ENCODE data around the gene PFKP. TPM values are rescaled to one million over a fixed set of nuclear protein-coding genes. Genes with fewer than 3 reads are reported as not detected.

Gene PFKP
- polyA plus RNA-seq, 2 of the 4 experiments (the other 2 are of a cell fraction): 164 to 279 TPM

- DNase-seq (ENCODE audit: low read depth in 1 of 2, low spot score in 1 of 2): no peak
- WGBS (ENCODE audit: missing lambda C conversion rate): 93% methylated on average over 41 of the region's 41 CpGs
- TF ChIP-seq USF2 (IDR thresholded peaks at IDR 0.05) (no peak), HEYL (CRISPR knock-in tag; IDR thresholded peaks at IDR 0.05) (no peak), BCL3 (IDR thresholded peaks at IDR 0.05) (no peak), RAD21 (conservative IDR thresholded peaks at IDR 0.05 in 1 of 2, IDR thresholded peaks at IDR 0.05 in 1 of 2) (no peak), SREBF2 (IDR thresholded peaks at IDR 0.05) (no peak), KDM1A (IDR thresholded peaks at IDR 0.05; ENCODE audit: low read depth) (no peak)
- Histone ChIP-seq H3K4me3 (no peak overlapping the region), H3K4me2 (no peak overlapping the region), H3K27ac (no peak overlapping the region), H3K4me1 (peaks cover 14% of the 10 kb centered on the region; the same call in 2 of the 3 replicates), H3K9me3 (no peaks in the 10 kb centered on the region)
- CTCF ChIA-PET: interaction anchor here (0.9 kb wide), 2 partner anchors 18 to 35 kb away, joined by 3 to 5 read pairs; partner anchors contain the start of gene PITRM1
- POLR2A ChIA-PET: no interaction called here
- no peak for ATAC-seq
- FAIRE-seq: no peak
These were observed 70.8 kb downstream of the PFKP start for GRCh38 chr10:3137958-3138726.

GRCh38 chr10:3139216-3139910, 72.0 kb downstream of the PFKP start:
- CTCF ChIA-PET: interaction anchor here (0.7 to 1.6 kb wide), 6 partner anchors 10 to 33 kb away, joined by 3 to 6 read pairs (median 3); partner anchors contain the start of gene PITRM1
- WGBS (ENCODE audit: missing lambda C conversion rate): 88% methylated on average over 9 of the region's 10 CpGs

More at GRCh38 chr10:3139216-3139910, 72.0 kb downstream of the PFKP start:
- POLR2A ChIA-PET: interaction anchor here (1.1 to 1.4 kb wide), 2 partner anchors 25 to 33 kb away, joined by 4 read pairs; partner anchors contain the start of gene PITRM1
- TF ChIP-seq CTCF (IDR thresholded peaks at IDR 0.05) (no peak), KDM5A (IDR thresholded peaks at IDR 0.05) (no peak), NR3C1 (IDR thresholded peaks at IDR 0.05) (no peak), EHMT2 (IDR thresholded peaks at IDR 0.05; ENCODE audit: low read depth) (no peak), ZSCAN20 (CRISPR knock-in tag; IDR thresholded peaks at IDR 0.05) (no peak), FOSB (CRISPR knock-in tag; IDR thresholded peaks at IDR 0.05) (no peak), BCL3 (IDR thresholded peaks at IDR 0.05) (no peak), JUN (IDR thresholded peaks at IDR 0.05) (no peak), RFX5 (IDR thresholded peaks at IDR 0.05) (no peak), TFCP2L1 (CRISPR knock-in tag; IDR thresholded peaks at IDR 0.05) (no peak)
- DNase-seq (ENCODE audit: low read depth in 1 of 2, low spot score in 1 of 2): peak; percentile 33 to 40
- Histone ChIP-seq H3K9me3 (no peaks in the 10 kb centered on the region), H3K4me3 (no peak overlapping the region), H3K4me1 (peaks cover 14% of the 10 kb centered on the region; the same call in 2 of the 3 replicates), H3K27ac (peak overlapping the region in 1 of 2 experiments; percentile 42; a peak in 2 of 6 replicates), H3K4me2 (no peak overlapping the region)
- ATAC-seq: peak; percentile 25 to 26; a peak in 5 of 6 replicates
- FAIRE-seq: no peak

Data from A549 (cell line).